ENCODE measurements around the gene PDLIM3.
"Not testable (repeated sequence)": the region's sequence is repeated elsewhere in the genome, so short reads cannot be mapped to it uniquely, and the experiment has no call there.

The PDLIM3 gene

DNA sequence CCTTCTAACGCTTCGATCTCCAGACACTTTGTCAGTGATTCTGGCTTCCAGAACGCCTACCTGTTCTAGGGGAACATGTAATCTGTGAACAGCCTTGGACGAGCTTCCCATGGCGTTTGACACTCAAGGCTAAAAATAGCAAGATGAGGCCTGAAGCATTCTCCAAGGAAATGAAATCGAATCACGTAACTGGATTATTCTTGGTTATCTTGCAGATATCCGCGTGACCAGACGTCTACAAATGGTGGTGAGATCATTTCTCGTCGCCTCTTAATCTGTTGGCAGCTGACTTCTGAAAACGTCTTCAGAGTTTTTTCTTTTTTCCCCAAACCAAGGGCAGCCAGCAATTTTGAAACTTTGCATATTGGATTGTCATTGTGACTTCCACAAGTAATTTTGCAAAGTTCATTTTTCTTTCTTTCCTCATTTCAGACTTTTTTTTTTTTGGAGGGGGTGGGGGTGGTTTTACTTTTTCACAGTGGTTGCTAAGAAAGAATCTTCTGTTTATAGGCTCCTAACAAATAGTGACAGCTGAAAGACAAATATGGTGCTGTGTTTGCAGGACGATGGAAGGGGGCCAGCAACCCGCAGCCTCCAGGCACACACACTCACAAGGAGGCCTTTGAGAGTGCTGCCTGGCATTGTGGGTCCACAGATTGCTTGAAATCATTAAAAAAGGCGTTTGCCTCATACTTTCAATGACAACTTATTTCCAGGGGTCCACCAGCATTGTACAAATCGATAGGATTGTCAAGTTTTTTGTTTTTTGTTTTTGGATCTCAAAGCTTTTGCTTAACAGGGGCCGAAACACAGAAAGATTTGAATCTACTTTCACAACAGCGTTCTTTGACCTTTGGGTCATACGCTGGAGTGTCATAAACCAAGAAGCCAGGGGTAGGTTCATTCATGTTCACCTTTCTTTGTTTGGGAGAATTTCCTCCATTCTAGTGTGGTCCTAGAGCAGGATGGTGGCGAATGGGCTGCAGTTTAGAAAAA is 32.4 kb upstream of the PDLIM3 start:
- no peaks in the 10 kb centered on the region for H3K9me3 ChIP-seq (ENCODE audit: control insufficient read depth, insufficient read depth, low read length)
- no peaks in the 10 kb centered on the region for H3K4me1 ChIP-seq (ENCODE audit: control insufficient read depth, insufficient read depth, low read length)
- no peaks in the 10 kb centered on the region for H3K36me3 ChIP-seq (ENCODE audit: control insufficient read depth, insufficient read depth, low read length)
- no peak overlapping the region for H3K4me3 ChIP-seq (ENCODE audit: low read depth, low read length)
- H3K9ac ChIP-seq (ENCODE audit: low read depth, low read length): no peak overlapping the region
- no peaks in the 10 kb centered on the region for H3K27me3 ChIP-seq (ENCODE audit: control insufficient read depth, insufficient read depth, low read length)

DNA sequence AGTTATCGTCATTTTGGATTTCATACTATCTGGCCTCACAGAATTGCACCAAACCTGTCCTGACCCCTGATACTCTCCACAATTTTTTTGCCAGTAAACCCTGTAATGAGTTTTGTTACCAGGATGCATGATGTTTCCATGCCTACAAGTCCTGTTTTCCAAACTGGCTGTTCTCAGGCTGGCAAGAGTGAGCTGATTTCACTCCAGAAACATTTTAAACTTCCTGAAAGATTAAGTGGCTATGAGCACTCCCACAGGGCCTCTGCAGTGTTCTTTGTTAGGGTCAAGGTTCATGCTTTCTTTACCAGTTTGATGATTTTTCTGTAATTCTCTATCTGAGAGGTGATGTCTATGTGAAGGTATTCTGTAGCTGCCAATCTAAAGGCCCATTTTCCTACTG is 31.7 kb upstream of the PDLIM3 start:
- H3K9ac ChIP-seq (ENCODE audit: low read depth, low read length): no peak overlapping the region
- H3K4me1 ChIP-seq (ENCODE audit: control insufficient read depth, insufficient read depth, low read length): no peaks in the 10 kb centered on the region

DNA sequence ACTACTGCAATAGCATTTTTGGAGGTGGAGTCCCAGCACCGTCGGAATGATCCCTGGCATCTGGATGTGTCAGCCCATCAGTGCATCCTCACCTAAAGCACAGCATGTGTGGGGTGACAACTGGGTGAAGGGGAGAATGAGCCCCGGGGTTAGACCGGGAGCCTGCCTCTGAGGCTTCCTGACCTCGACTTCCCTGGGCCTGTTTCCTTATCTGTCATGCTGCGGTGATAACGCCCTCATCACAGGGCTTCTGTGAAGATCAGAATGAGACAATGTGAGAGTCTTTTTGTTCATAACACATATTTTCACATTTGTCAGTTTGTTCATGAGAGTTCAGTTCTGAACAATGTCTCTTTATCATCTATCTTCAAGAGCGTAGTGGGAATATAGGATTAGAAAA is 31.1 kb upstream of the PDLIM3 start:
- Histone ChIP-seq H3K36me3 (ENCODE audit: control insufficient read depth, insufficient read depth, low read length) (no peaks in the 10 kb centered on the region), H3K9ac (ENCODE audit: low read depth, low read length) (no peak overlapping the region), H3K9me3 (ENCODE audit: control insufficient read depth, insufficient read depth, low read length) (no peaks in the 10 kb centered on the region), H3K27me3 (ENCODE audit: control insufficient read depth, insufficient read depth, low read length) (no peaks in the 10 kb centered on the region), H3K4me3 (ENCODE audit: low read depth, low read length) (no peak overlapping the region), H3K4me1 (ENCODE audit: control insufficient read depth, insufficient read depth, low read length) (no peaks in the 10 kb centered on the region)

More for the DNA sequence above, 31.7 kb upstream of the PDLIM3 start:
- Histone ChIP-seq H3K27me3 (ENCODE audit: control insufficient read depth, insufficient read depth, low read length) (no peaks in the 10 kb centered on the region), H3K4me3 (ENCODE audit: low read depth, low read length) (no peak overlapping the region), H3K9me3 (ENCODE audit: control insufficient read depth, insufficient read depth, low read length) (no peaks in the 10 kb centered on the region), H3K36me3 (ENCODE audit: control insufficient read depth, insufficient read depth, low read length) (no peaks in the 10 kb centered on the region)

DNA sequence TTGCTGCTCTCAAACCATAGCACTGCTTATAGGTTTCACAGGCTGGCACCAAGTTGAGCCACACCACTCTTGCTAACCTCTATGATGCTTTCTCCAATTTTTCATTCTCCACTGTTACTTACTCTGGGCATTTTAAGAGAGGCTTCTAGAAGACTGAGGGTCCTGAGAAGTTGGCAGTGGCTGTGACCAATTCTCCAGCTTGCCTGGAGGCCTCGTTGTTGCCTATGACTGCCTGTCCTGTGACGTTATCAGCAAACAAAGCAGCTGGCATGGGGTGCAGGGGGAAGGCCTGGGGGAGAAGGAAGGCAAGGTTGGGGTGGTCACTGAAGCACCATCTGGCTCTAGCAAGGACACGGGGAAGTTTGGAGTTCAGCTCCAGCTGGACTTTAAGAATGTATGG is 30.4 kb upstream of the PDLIM3 start:
- Histone ChIP-seq H3K4me1 (ENCODE audit: control insufficient read depth, insufficient read depth, low read length) (no peaks in the 10 kb centered on the region), H3K27me3 (ENCODE audit: control insufficient read depth, insufficient read depth, low read length) (no peaks in the 10 kb centered on the region), H3K4me3 (ENCODE audit: low read depth, low read length) (no peak overlapping the region), H3K9me3 (ENCODE audit: control insufficient read depth, insufficient read depth, low read length) (no peaks in the 10 kb centered on the region), H3K9ac (ENCODE audit: low read depth, low read length) (no peak overlapping the region), H3K36me3 (ENCODE audit: control insufficient read depth, insufficient read depth, low read length) (no peaks in the 10 kb centered on the region)

DNA sequence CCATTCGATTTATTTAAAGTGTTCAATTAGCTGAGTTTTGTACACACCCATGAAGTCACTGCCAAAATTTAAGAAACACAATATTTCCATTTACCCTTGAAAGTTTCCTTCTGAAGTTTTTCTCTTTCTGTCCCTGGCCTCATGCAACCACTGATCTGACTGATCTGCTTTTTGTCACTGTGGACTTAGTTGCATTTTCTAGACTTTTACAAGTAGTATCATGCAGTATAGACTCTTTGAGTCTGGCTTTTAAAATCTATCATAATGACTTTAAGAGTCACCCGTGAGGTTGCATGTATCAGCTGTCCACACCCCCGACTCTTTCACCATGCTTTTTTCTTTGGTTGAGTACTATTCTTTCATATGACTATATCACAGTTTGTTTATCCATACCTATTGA is 29.0 kb upstream of the PDLIM3 start:
- H3K36me3 ChIP-seq (ENCODE audit: control insufficient read depth, insufficient read depth, low read length): no peaks in the 10 kb centered on the region
- no peak overlapping the region for H3K4me3 ChIP-seq (ENCODE audit: low read depth, low read length)
- H3K9me3 ChIP-seq (ENCODE audit: control insufficient read depth, insufficient read depth, low read length): no peaks in the 10 kb centered on the region
- no peak overlapping the region for H3K9ac ChIP-seq (ENCODE audit: low read depth, low read length)
- H3K4me1 ChIP-seq (ENCODE audit: control insufficient read depth, insufficient read depth, low read length): peaks cover 8% of the 10 kb centered on the region
- H3K27me3 ChIP-seq (ENCODE audit: control insufficient read depth, insufficient read depth, low read length): no peaks in the 10 kb centered on the region

DNA sequence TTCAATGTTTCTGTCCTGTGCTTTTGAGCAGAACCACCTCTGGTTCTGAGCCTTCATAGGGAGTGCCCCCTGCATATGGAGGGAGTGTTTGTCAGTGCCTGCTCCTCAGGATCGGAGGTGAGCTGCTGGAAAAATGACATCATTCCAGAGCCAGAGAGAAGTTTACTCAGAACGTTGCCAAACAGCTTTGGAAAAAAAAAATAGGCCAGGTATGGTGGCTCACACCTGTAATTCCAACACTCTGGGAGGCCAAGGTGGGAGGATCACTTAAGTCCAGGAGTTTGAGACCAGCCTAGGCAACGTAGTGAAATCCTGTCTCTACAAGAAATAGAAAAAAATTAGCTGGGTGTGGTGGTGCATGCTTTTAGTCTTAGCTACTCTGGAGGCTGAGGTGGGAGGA is 27.2 kb upstream of the PDLIM3 start:
- no peak overlapping the region for H3K9ac ChIP-seq (ENCODE audit: low read depth, low read length)
- H3K9me3 ChIP-seq (ENCODE audit: control insufficient read depth, insufficient read depth, low read length): no peaks in the 10 kb centered on the region
- H3K4me3 ChIP-seq (ENCODE audit: low read depth, low read length): no peak overlapping the region
- peaks cover 10% of the 10 kb centered on the region for H3K4me1 ChIP-seq (ENCODE audit: control insufficient read depth, insufficient read depth, low read length)
- H3K27me3 ChIP-seq (ENCODE audit: control insufficient read depth, insufficient read depth, low read length): no peaks in the 10 kb centered on the region
- H3K36me3 ChIP-seq (ENCODE audit: control insufficient read depth, insufficient read depth, low read length): no peaks in the 10 kb centered on the region

DNA sequence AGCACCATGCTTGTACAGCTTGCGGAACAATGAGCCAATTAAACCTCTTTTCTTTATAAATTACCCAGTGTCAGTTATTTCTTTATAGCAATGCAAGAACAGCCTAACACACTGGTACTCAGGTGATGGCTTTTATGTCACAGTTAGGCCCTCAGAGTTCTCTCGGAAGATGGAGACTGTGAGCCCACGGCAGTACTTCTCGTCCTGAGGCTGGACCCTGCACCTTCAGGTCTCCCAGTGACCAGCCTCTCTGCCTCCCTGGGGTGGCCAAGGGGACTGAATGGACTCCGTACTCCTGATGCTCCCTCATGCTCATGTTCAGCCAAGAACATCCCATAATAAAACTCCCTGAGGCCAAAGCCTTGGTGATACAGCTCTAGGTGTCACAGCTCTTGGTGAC is 25.0 kb upstream of the PDLIM3 start:
- Histone ChIP-seq H3K4me3 (ENCODE audit: low read depth, low read length) (no peak overlapping the region), H3K9ac (ENCODE audit: low read depth, low read length) (no peak overlapping the region), H3K36me3 (ENCODE audit: control insufficient read depth, insufficient read depth, low read length) (no peaks in the 10 kb centered on the region), H3K4me1 (ENCODE audit: control insufficient read depth, insufficient read depth, low read length) (peaks cover 10% of the 10 kb centered on the region), H3K27me3 (ENCODE audit: control insufficient read depth, insufficient read depth, low read length) (no peaks in the 10 kb centered on the region), H3K9me3 (ENCODE audit: control insufficient read depth, insufficient read depth, low read length) (no peaks in the 10 kb centered on the region)

DNA sequence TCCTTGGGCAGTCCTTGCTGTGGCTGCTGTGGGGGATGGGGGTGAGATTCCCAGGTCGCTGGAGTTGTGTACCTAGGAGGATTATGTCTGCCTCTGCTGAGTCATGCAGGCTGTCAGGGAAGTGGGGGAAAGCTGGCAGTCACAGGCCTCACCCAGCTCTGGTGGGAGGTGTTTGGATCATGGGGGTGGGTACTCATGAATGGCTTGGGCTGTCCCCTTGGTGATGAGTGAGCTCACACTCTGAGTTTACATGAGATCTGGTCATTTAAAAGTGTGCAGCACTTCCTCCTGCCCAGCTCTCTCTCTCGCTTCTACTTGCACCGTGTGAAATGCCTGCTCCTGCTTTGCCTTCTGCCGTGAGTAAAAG is 24.6 kb upstream of the PDLIM3 start:
- no peaks in the 10 kb centered on the region for H3K27me3 ChIP-seq (ENCODE audit: control insufficient read depth, insufficient read depth, low read length)
- no peaks in the 10 kb centered on the region for H3K9me3 ChIP-seq (ENCODE audit: control insufficient read depth, insufficient read depth, low read length)
- no peaks in the 10 kb centered on the region for H3K36me3 ChIP-seq (ENCODE audit: control insufficient read depth, insufficient read depth, low read length)
- peaks cover 10% of the 10 kb centered on the region for H3K4me1 ChIP-seq (ENCODE audit: control insufficient read depth, insufficient read depth, low read length)
- no peak overlapping the region for H3K9ac ChIP-seq (ENCODE audit: low read depth, low read length)
- no peak overlapping the region for H3K4me3 ChIP-seq (ENCODE audit: low read depth, low read length)

DNA sequence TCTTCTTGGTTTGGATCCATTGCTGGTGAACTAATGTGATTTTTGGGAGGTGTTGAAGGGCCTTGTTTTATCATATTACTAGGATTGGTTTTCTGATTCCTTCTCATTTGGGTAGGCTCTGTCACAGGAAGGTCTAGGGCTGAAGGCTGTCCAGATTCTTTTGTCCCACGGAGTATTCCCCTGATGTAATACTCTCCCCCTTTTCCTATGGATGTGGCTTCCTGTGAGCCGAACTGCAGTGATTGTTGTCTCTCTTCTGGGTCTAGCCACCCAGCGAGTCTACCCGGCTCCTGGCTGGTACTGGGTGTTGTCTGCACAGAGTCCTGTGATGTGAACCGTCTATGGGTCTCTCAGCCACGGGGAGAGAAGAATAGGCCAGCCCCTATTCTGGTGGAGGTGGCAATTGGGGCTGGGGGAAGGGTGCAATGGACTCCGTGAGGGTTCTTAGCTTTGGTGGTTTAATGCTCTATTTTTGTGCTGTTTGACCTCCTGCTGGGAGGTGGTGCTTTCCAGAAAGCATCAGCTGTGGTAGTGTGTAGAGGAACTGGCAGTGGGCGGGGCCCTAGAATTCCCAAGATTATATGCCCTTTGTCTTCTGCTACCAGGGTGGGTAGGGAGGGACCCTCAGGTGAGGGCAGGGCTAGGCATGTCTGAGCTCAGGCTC is 24.1 kb upstream of the PDLIM3 start:
- not testable (repeated sequence) for H3K36me3 ChIP-seq (ENCODE audit: control insufficient read depth, insufficient read depth, low read length); H3K9me3 ChIP-seq (ENCODE audit: control insufficient read depth, insufficient read depth, low read length); H3K9ac ChIP-seq (ENCODE audit: low read depth, low read length); H3K4me1 ChIP-seq (ENCODE audit: control insufficient read depth, insufficient read depth, low read length); H3K27me3 ChIP-seq (ENCODE audit: control insufficient read depth, insufficient read depth, low read length); H3K4me3 ChIP-seq (ENCODE audit: low read depth, low read length)

DNA sequence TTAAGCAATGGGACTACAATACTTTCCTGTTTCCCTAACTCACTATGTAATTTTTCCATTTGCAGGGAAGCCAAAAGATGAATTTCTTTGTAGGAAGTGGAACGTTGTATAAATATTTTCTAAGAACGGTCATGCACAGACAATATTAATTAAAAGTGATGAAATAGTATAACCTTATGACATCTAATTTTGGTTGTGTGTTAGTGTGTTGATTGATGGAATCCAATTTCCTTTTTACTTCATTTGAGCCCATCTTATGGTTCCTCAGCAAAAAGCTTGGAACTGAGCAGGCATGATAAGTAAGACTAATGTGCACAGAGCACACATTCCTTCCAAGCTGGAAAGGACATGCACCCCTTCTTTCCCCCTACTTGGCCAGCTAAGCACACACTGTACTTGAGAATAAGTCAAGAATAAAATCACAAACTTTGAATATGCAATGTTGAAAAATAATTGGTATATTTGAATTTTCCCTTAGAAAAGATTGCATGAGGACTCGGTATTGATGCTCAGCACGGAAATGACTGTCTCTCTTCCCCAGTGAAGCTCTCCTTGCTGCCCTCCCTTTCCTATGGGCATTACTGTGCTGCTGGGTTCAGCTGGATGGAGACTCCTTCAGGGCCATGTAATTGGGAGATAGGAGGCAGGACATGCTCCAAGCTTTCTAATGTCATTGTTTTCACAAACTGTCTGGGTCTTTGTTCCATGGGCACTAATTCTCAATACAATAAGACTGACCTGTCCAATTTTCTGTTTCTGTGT is 19.2 kb upstream of the PDLIM3 start:
- Histone ChIP-seq H3K4me3 (ENCODE audit: low read depth, low read length) (no peak overlapping the region), H3K9ac (ENCODE audit: low read depth, low read length) (no peak overlapping the region)

DNA sequence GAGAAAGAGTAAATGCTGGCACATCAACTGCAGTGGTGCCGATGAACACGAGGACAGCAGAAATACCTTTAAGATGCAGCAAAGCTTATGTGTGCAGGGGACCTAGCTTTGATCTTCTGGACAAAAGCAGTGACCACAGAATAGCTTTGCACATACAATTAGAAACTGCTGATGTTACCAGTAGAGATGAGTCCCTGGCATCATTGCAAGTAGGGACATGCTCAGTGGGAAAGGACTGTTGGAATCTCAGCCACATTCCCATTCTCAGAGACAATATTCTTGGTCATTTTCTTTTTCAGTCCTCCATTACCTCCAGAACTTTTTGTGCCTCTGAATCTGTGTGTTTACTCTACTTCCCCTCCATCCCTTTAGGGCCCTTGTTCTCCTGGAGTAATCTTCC is 16.9 kb upstream of the PDLIM3 start:
- H3K27me3 ChIP-seq (ENCODE audit: control insufficient read depth, insufficient read depth, low read length): no peaks in the 10 kb centered on the region
- H3K4me3 ChIP-seq (ENCODE audit: low read depth, low read length): no peak overlapping the region
- no peaks in the 10 kb centered on the region for H3K9me3 ChIP-seq (ENCODE audit: control insufficient read depth, insufficient read depth, low read length)
- no peak overlapping the region for H3K9ac ChIP-seq (ENCODE audit: low read depth, low read length)
- H3K36me3 ChIP-seq (ENCODE audit: control insufficient read depth, insufficient read depth, low read length): no peaks in the 10 kb centered on the region
- no peaks in the 10 kb centered on the region for H3K4me1 ChIP-seq (ENCODE audit: control insufficient read depth, insufficient read depth, low read length)

More for the DNA sequence above, 19.2 kb upstream of the PDLIM3 start:
- Histone ChIP-seq H3K36me3 (ENCODE audit: control insufficient read depth, insufficient read depth, low read length) (no peaks in the 10 kb centered on the region), H3K4me1 (ENCODE audit: control insufficient read depth, insufficient read depth, low read length) (peaks cover 4% of the 10 kb centered on the region), H3K9me3 (ENCODE audit: control insufficient read depth, insufficient read depth, low read length) (no peaks in the 10 kb centered on the region), H3K27me3 (ENCODE audit: control insufficient read depth, insufficient read depth, low read length) (no peaks in the 10 kb centered on the region)

Measured in iPS-15b (cell line).